Astrocyte (in vitro differentiated cells and primary cell): ENCODE measurements around the gene PCP4L1.

Experiments
- CTCF ChIP-seq: IDR thresholded peaks from 2 replicates; pipeline ENCODE4 v1.5.1; 2011; ENCODE audit warnings: low read depth, mild to moderate bottlenecking, inconsistent platforms, low read length, moderate library complexity; ENCODE audit not compliant: insufficient read depth
- EZH2 ChIP-seq: IDR thresholded peaks from 2 replicates; pipeline ENCODE4 v1.6.1; 2012; ENCODE audit warnings: mild to moderate bottlenecking, low read length, inconsistent platforms; ENCODE audit not compliant: insufficient read depth

DNA sequence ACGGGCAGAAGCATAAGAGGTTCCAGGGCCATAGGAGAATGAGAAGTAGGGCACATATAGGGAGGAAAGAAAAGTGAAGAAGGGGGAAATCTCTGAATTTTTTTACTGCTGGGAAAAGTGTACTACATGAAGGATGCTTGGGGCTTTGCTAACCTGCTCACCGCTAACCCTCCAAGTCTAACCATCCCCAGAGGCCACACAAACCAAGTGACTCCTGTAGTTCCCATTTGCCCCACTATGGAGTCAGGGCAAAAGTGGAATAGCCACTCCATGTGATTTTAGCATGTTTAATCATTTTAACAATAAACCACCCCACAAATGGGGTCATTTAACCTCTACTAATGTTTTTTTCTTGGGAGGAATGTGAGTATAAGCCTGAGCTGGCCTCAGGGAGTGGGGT lies 26.6 kb downstream of the PCP4L1 start:
- TF ChIP-seq CTCF: no peak
- TF ChIP-seq EZH2: no peak
